HCT116 (cell line): ENCODE measurements around the gene PIK3R4. TPM values are rescaled to one million over a fixed set of nuclear protein-coding genes. Genes with fewer than 3 reads are reported as not detected.

ENCODE experiments used
- ATAC-seq: fragments of 200-7000 bp; cut with Tn5 transposase; 2 replicates; pipeline ENCODE4 v1.9.1; 2020; ENCODE audit warnings: mild to moderate bottlenecking, moderate library complexity
- BruUV-seq: library from RNA; stranded (reverse); fragments of 400-500 nt; replicated peaks from 2 replicates; lab custom pipeline; 2021; lab: Mats Ljungman, UMichigan
- CTCF ChIA-PET: fragments of 300-600 bp; sonication (Branson Sonifier 250); formaldehyde crosslinking; loops from one replicate; lab custom pipeline; 2021; ENCODE audit warnings: antibody characterized with exemption; lab: Charles Lee
- POLR2A ChIA-PET: fragments of 300-600, 350-600 bp; sonication (Branson Sonifier 250); formaldehyde crosslinking; loops from one replicate; lab custom pipeline; 2021; ENCODE audit warnings: antibody characterized with exemption; lab: Charles Lee
- RAD21 ChIA-PET, 2 experiments: fragments of 300-600 bp; sonication (Branson Sonifier 250); formaldehyde crosslinking; loops; one replicate each; lab custom pipeline; 2023; ENCODE audit warnings: low total read pairs in 2 of 2; ENCODE audit not compliant: uncharacterized antibody in 2 of 2, unreplicated experiment in 2 of 2, low non-redundant PET in 1 of 2; lab: Charles Lee
- DNase-seq: peaks from one replicate; pipeline ENCODE4 v3.0.0-alpha.2; 2010; ENCODE audit warnings: low read depth, low spot score
- H2AFZ ChIP-seq: fragments of 200-600 bp; shearing (Covaris generic), sonication (generic); 2 replicates; pipeline ENCODE4 v1.6.1; 2017; ENCODE audit warnings: low read depth, mixed run types, mixed read lengths, antibody characterized with exemption, low read length; ENCODE audit not compliant: poor library complexity, severe bottlenecking
- H3K27ac ChIP-seq: 2 replicates; pipeline ENCODE4 v1.5.1; 2012; ENCODE audit warnings: low read depth, low read length
- H3K27me3 ChIP-seq: fragments of 200-600 bp; sonication (generic); 2 replicates; pipeline ENCODE4 v1.6.1; 2016; ENCODE audit warnings: mixed run types, low read length, mixed read lengths; ENCODE audit not compliant: insufficient read depth
- H3K36me3 ChIP-seq, 2 experiments: fragments of 200-500 bp in 1 of 2; fragments of 200-600 bp in 1 of 2; sonication (Bioruptor generic) in 1 of 2; sonication (generic) in 1 of 2; 2 replicates each; pipeline versions ENCODE4 v1.5.1 to v1.6.1; 2014 to 2016; ENCODE audit warnings: low read length in 2 of 2, inconsistent platforms in 1 of 2, mixed read lengths in 1 of 2, mixed run types in 1 of 2; ENCODE audit not compliant: insufficient read depth in 2 of 2, control insufficient read depth in 1 of 2
- H3K4me1 ChIP-seq, 2 experiments: fragments of 200-600 bp in 1 of 2; sonication (generic) in 1 of 2; 2 replicates each; pipeline versions ENCODE4 v1.5.1 to v1.6.1; 2012 to 2017; ENCODE audit warnings: low read length in 2 of 2, inconsistent platforms in 1 of 2, mild to moderate bottlenecking in 1 of 2, mixed read lengths in 1 of 2, mixed run types in 1 of 2, moderate library complexity in 1 of 2; ENCODE audit not compliant: insufficient read depth in 2 of 2, control insufficient read depth in 1 of 2
- H3K4me2 ChIP-seq: fragments of 200-600 bp; sonication (generic); 2 replicates; pipeline ENCODE4 v1.6.1; 2017; ENCODE audit warnings: mixed run types, low read length, mixed read lengths
- H3K4me3 ChIP-seq, 2 experiments: fragments of 200-600 bp in 1 of 2; sonication (generic) in 1 of 2; replicated peaks in 1 of 2; 2 replicates each; pipeline ENCODE4 v1.5.1; 2011 to 2016; ENCODE audit warnings: low read length in 2 of 2, control low read depth in 1 of 2, low read depth in 1 of 2, mild to moderate bottlenecking in 1 of 2, mixed read lengths in 1 of 2, mixed run types in 1 of 2
- H3K79me2 ChIP-seq: fragments of 200-600 bp; sonication (generic); 2 replicates; pipeline ENCODE4 v1.6.1; 2017; ENCODE audit warnings: mild to moderate bottlenecking, mixed run types, low read length, moderate library complexity, mixed read lengths; ENCODE audit not compliant: insufficient read depth
- H3K9ac ChIP-seq: fragments of 200-600 bp; sonication (generic); 2 replicates; pipeline ENCODE4 v1.6.1; 2016; ENCODE audit warnings: low read length, mixed read lengths
- H3K9me2 ChIP-seq: fragments of 200-600 bp; sonication (generic), shearing (Covaris generic); 2 replicates; pipeline ENCODE4 v1.6.1; 2017; ENCODE audit warnings: mixed run types, mild to moderate bottlenecking, moderate library complexity; ENCODE audit not compliant: insufficient read depth
- H3K9me3 ChIP-seq, 2 experiments: fragments of 200-500 bp in 1 of 2; fragments of 200-600 bp in 1 of 2; sonication (Bioruptor generic) in 1 of 2; sonication (generic) in 1 of 2; 2 replicates each; pipeline ENCODE4 v1.6.1; 2014 to 2017; ENCODE audit warnings: low read length in 2 of 2, mixed read lengths in 2 of 2, inconsistent platforms in 1 of 2, low read depth in 1 of 2, mild to moderate bottlenecking in 1 of 2, mixed run types in 1 of 2, moderate library complexity in 1 of 2; ENCODE audit not compliant: control insufficient read depth in 1 of 2, insufficient read depth in 1 of 2
- H4K20me1 ChIP-seq: fragments of 200-600 bp; sonication (generic), shearing (Covaris generic); 2 replicates; pipeline ENCODE4 v1.6.1; 2017; ENCODE audit warnings: mixed run types, mild to moderate bottlenecking, moderate library complexity; ENCODE audit not compliant: insufficient read depth
- CBX3 ChIP-seq: IDR thresholded peaks from 2 replicates; pipeline ENCODE4 v1.6.1; 2012; ENCODE audit warnings: low read depth
- CEBPB ChIP-seq: IDR thresholded peaks from 2 replicates; pipeline ENCODE4 v1.6.1; 2012; ENCODE audit warnings: low read depth
- ELF1 ChIP-seq: IDR thresholded peaks from 2 replicates; pipeline ENCODE4 v1.6.1; 2012; ENCODE audit warnings: low read depth, borderline replicate concordance
- EZH2 ChIP-seq: fragments of 200-600 bp; sonication (generic); IDR thresholded peaks from 2 replicates; pipeline ENCODE4 v1.6.1; 2017; ENCODE audit warnings: antibody characterized with exemption, mixed run types
- EZH2phosphoT487 ChIP-seq: fragments of 200-600 bp; IDR thresholded peaks from 2 replicates; pipeline ENCODE4 v1.6.1; 2018; ENCODE audit warnings: antibody characterized with exemption, borderline replicate concordance
- FOSL1 ChIP-seq: IDR thresholded peaks from 2 replicates; pipeline ENCODE4 v1.6.1; 2012; ENCODE audit warnings: low read depth
- JUND ChIP-seq: IDR thresholded peaks from 2 replicates; pipeline ENCODE4 v1.6.1; 2012
- POLR2A ChIP-seq: IDR thresholded peaks from 2 replicates; pipeline ENCODE4 v1.7.0; 2011; ENCODE audit warnings: borderline replicate concordance; ENCODE audit not compliant: insufficient read depth, insufficient read length; ENCODE audit errors: extremely low read depth
- RAD21 ChIP-seq: IDR thresholded peaks from 2 replicates; pipeline ENCODE4 v1.6.1; 2012; ENCODE audit warnings: low read depth, mild to moderate bottlenecking
- SIN3A ChIP-seq: IDR thresholded peaks from 2 replicates; pipeline ENCODE4 v1.6.1; 2012; ENCODE audit warnings: low read depth
- ZFX ChIP-seq: fragments of 450-650 bp; IDR thresholded peaks from 2 replicates; pipeline ENCODE4 v1.6.1; 2017
- ZNF274 ChIP-seq: fragments of 200-500 bp; sonication (Bioruptor generic); IDR thresholded peaks from 2 replicates; pipeline ENCODE4 v1.6.1; 2014; ENCODE audit warnings: mild to moderate bottlenecking, low read depth, low read length, inconsistent platforms
- intact Hi-C: fragments of 100-400 bp; cut with micrococcal nuclease; formaldehyde crosslinking; loops from 2 replicates; pipeline ENCODE4 v1.10.0; 2022
- total RNA-seq: library from RNA; stranded (reverse); gene quantifications from one replicate; pipeline ENCODE4 v1.2.1, GENCODE V29; 2021; ENCODE audit not compliant: unreplicated experiment
- TF ChIP-seq, protein P1 (sequence below), 3 experiments: fragments of 200-600 bp in 1 of 3; sonication (generic) in 1 of 3; IDR thresholded peaks in 2 of 3; conservative IDR thresholded peaks in 1 of 3; 2 replicates each; pipeline ENCODE4 v1.5.1; 2012 to 2017; ENCODE audit warnings: low read depth in 2 of 3, low read length in 2 of 3, antibody characterized with exemption in 1 of 3, borderline replicate concordance in 1 of 3, control low read depth in 1 of 3, mild to moderate bottlenecking in 1 of 3, mixed read lengths in 1 of 3, mixed run types in 1 of 3, moderate library complexity in 1 of 3; ENCODE audit not compliant: insufficient read depth in 1 of 3
- TF ChIP-seq, protein P2 (sequence below): IDR thresholded peaks from 2 replicates; pipeline ENCODE4 v1.6.1; 2011; ENCODE audit warnings: mild to moderate bottlenecking, low read length, moderate library complexity; ENCODE audit not compliant: insufficient replicate concordance; ENCODE audit errors: extremely low read depth
- TF ChIP-seq, protein P3 (sequence below): IDR thresholded peaks from 2 replicates; pipeline ENCODE4 v1.6.1; 2012
- TF ChIP-seq, protein P4 (sequence below): IDR thresholded peaks from 2 replicates; pipeline ENCODE4 v1.6.1; 2012

Gene PIK3R4
- total RNA-seq, 1 experiment from 2014 or later, result 23.5 TPM

DNA sequence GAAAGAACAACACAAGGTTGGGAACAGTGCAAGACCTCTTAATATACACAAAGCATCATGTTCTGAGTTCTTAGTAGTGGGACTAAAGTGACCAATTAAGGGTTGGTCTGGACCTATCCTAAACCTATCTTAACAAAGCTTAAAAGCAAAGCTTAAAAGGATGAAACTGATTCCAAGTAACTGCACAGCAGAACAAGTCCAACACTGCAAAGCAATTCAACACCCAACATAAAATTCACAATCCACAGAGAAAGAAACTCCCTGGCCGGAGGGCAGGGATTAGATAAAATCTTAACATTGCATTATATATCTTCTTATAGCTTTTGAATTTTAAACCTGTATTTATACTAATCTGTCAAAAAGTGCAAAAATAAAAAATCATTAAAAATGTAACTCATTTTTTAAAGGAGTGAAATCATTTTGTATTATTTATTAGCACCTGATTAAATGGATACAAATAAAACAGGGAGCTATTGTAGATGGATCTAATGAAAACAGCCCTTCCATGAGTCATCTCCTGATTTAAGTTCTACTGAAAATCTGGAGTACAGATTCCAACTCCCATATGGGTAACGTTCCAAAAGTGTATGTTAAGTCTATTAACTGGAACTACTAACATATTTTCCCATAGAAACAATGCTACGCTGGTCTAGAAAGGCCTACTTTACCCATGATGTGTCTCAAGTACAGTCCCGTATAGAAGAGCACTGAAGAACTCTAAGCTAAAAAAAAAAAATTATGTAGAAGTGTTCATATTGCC lies 34.9 kb downstream of the PIK3R4 start:
- Histone ChIP-seq H3K4me2 (no peak overlapping the region), H2AFZ (no peak overlapping the region), H3K4me1 (no peaks in the 10 kb centered on the region), H3K79me2 (no peaks in the 10 kb centered on the region), H3K27ac (no peak overlapping the region), H3K36me3 (peaks cover 2 to 7% of the 10 kb centered on the region in 2 experiments; a peak in 1 of 4 replicates), H4K20me1 (no peaks in the 10 kb centered on the region), H3K4me3 (no peak overlapping the region), H3K27me3 (no peaks in the 10 kb centered on the region), H3K9me3 (no peaks in the 10 kb centered on the region), H3K9me2 (no peaks in the 10 kb centered on the region), H3K9ac (no peak overlapping the region)
- no peak for ATAC-seq
- BruUV-seq, result no TSS peak
- intact Hi-C loops, result no loop called here
- ChIA-PET POLR2A (no interaction called here), CTCF (interaction anchor here (1.4 kb wide), 1 partner anchor 11 kb away, joined by 3 read pairs; no protein-coding TSS in a partner anchor), RAD21 (no interaction called here)
- no peak for TF ChIP-seq SIN3A
- no peak for TF ChIP-seq RAD21
- no peak for TF ChIP-seq ELF1
- no peak for TF ChIP-seq POLR2A
- DNase-seq, result no peak

DNA sequence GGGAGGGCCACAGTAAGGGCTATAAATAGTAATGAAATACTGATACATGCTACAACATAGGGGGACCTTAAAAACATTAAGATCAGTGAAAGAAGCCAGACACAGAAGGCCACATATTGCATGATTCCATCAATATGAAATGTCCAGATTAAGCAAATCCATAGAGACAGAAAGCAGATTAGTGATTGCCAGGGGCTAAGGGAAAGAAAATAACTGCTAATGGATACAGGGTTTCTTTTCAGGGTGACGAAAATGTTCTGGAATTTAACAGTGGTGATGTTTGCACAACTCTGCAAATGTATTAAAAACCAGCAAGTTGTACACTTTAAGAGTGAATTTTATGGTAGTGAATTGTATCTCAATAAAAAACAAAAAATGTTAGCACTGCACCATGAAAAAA lies 37.0 kb downstream of the PIK3R4 start:
- no peak overlapping the region for H3K27ac ChIP-seq
- ATAC-seq (no peak), DNase-seq (no peak)
- ChIA-PET POLR2A (no interaction called here), CTCF (no interaction called here), RAD21 (no interaction called here)
- H3K36me3 ChIP-seq, result peaks cover 0 to 2% of the 10 kb centered on the region in 2 experiments; a peak in 1 of 4 replicates
- no TSS peak for BruUV-seq
- no peaks in the 10 kb centered on the region for H4K20me1 ChIP-seq
- no peak overlapping the region for H3K4me2 ChIP-seq
- no peaks in the 10 kb centered on the region for H3K9me2 ChIP-seq
- no peak overlapping the region for H3K9ac ChIP-seq
- intact Hi-C loops, result no loop called here
- no peaks in the 10 kb centered on the region for H3K4me1 ChIP-seq
- no peak overlapping the region for H2AFZ ChIP-seq
- H3K79me2 ChIP-seq, result no peaks in the 10 kb centered on the region
- no peak overlapping the region for H3K4me3 ChIP-seq
- H3K9me3 ChIP-seq, result no peaks in the 10 kb centered on the region
- H3K27me3 ChIP-seq, result no peaks in the 10 kb centered on the region
- no peak for TF ChIP-seq CBX3
- TF ChIP-seq RAD21, result no peak
- no peak for TF ChIP-seq EZH2phosphoT487
- TF ChIP-seq, protein P1, sequence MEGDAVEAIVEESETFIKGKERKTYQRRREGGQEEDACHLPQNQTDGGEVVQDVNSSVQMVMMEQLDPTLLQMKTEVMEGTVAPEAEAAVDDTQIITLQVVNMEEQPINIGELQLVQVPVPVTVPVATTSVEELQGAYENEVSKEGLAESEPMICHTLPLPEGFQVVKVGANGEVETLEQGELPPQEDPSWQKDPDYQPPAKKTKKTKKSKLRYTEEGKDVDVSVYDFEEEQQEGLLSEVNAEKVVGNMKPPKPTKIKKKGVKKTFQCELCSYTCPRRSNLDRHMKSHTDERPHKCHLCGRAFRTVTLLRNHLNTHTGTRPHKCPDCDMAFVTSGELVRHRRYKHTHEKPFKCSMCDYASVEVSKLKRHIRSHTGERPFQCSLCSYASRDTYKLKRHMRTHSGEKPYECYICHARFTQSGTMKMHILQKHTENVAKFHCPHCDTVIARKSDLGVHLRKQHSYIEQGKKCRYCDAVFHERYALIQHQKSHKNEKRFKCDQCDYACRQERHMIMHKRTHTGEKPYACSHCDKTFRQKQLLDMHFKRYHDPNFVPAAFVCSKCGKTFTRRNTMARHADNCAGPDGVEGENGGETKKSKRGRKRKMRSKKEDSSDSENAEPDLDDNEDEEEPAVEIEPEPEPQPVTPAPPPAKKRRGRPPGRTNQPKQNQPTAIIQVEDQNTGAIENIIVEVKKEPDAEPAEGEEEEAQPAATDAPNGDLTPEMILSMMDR (IDR thresholded peaks at IDR 0.05 in 2 of 3, conservative IDR thresholded peaks at IDR 0.05 in 1 of 3; ENCODE audit: borderline replicate concordance in 1 of 3, insufficient read depth in 1 of 3, low read depth in 2 of 3, low read length in 2 of 3), result no peak
- TF ChIP-seq CEBPB, result no peak
- no peak for TF ChIP-seq ELF1
- no peak for TF ChIP-seq ZNF274
- TF ChIP-seq, protein P2, sequence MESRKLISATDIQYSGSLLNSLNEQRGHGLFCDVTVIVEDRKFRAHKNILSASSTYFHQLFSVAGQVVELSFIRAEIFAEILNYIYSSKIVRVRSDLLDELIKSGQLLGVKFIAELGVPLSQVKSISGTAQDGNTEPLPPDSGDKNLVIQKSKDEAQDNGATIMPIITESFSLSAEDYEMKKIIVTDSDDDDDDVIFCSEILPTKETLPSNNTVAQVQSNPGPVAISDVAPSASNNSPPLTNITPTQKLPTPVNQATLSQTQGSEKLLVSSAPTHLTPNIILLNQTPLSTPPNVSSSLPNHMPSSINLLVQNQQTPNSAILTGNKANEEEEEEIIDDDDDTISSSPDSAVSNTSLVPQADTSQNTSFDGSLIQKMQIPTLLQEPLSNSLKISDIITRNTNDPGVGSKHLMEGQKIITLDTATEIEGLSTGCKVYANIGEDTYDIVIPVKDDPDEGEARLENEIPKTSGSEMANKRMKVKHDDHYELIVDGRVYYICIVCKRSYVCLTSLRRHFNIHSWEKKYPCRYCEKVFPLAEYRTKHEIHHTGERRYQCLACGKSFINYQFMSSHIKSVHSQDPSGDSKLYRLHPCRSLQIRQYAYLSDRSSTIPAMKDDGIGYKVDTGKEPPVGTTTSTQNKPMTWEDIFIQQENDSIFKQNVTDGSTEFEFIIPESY, result no peak
- TF ChIP-seq JUND, result no peak
- no peak for TF ChIP-seq SIN3A
- TF ChIP-seq EZH2, result no peak
- TF ChIP-seq FOSL1, result no peak
- TF ChIP-seq, protein P3, sequence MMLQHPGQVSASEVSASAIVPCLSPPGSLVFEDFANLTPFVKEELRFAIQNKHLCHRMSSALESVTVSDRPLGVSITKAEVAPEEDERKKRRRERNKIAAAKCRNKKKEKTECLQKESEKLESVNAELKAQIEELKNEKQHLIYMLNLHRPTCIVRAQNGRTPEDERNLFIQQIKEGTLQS, result no peak
- TF ChIP-seq, protein P4, sequence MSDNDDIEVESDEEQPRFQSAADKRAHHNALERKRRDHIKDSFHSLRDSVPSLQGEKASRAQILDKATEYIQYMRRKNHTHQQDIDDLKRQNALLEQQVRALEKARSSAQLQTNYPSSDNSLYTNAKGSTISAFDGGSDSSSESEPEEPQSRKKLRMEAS, result no peak
- no peak for TF ChIP-seq ZFX
